ENCODE measurements around the gene ACTL7B. TPM values are rescaled to one million over a fixed set of nuclear protein-coding genes. Genes with fewer than 3 reads are reported as not detected.

The ACTL7B gene
- total RNA-seq, 1 donor from 2014 or later: 0.08 TPM

DNA sequence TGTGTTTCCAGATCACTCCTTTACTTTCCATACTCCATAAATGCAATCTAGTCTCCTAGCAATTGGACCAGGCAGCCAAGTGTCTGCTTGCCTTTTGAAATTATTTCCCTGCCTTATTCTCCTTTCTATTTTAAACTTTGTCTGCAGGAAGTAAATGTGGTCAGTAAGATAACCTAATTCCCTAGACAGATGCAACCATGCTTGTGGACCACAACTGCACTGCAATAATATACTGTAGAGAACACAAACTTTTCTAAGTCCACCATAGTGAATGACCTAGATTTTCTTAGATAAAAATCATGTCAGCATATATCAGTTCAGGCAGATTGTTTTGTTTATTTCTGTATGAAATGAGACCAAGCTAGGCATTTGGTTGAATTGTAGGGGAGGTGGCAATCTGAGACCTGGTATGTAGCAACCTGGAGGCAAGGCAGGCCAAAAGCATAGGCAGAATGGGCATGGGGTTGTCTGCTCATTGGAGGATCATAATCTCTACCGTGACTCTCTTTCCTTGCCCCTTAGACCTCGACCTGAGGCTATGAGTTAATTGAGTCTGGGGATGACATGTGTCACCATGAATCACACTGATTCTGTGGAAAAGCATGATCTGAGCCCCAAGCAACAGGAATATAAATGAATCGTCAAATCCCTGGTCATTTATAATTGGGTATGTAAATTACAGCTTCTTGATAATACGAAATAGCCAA lies 20.7 kb downstream of the ACTL7B start:
- intact Hi-C loops (cut with micrococcal nuclease): no loop called here
- Mint-ChIP-seq H3K4me3 (no peak overlapping the region), H3K36me3 (ENCODE audit: low read depth) (no peaks in the 10 kb centered on the region), H3K4me1 (ENCODE audit: low read depth) (peaks cover 15% of the 10 kb centered on the region), H3K27me3 (ENCODE audit: insufficient read depth) (no peaks in the 10 kb centered on the region), H3K9me3 (no peaks in the 10 kb centered on the region), H3K27ac (no peak overlapping the region)
- no peak for DNase-seq (ENCODE audit: low spot score)

GRCh38 chr9:108832179-108832500 lies 23.6 kb downstream of the ACTL7B start:
- H3K27me3 Mint-ChIP-seq (ENCODE audit: insufficient read depth): no peaks in the 10 kb centered on the region
- DNase-seq (ENCODE audit: low spot score): no peak
- intact Hi-C loops (cut with micrococcal nuclease): no loop called here
- H3K4me1 Mint-ChIP-seq (ENCODE audit: low read depth): peaks cover 15% of the 10 kb centered on the region
- no peak overlapping the region for H3K27ac Mint-ChIP-seq
- no peak overlapping the region for H3K4me3 Mint-ChIP-seq
- no peaks in the 10 kb centered on the region for H3K36me3 Mint-ChIP-seq (ENCODE audit: low read depth)
- no peaks in the 10 kb centered on the region for H3K9me3 Mint-ChIP-seq

- DNase-seq (ENCODE audit: low spot score): no peak
- Mint-ChIP-seq H3K4me1 (ENCODE audit: low read depth) (peaks cover 15% of the 10 kb centered on the region), H3K27ac (no peak overlapping the region), H3K4me3 (no peak overlapping the region), H3K36me3 (ENCODE audit: low read depth) (no peaks in the 10 kb centered on the region), H3K27me3 (ENCODE audit: insufficient read depth) (no peaks in the 10 kb centered on the region), H3K9me3 (no peaks in the 10 kb centered on the region)
- intact Hi-C loops (cut with micrococcal nuclease): no loop called here
Measured at GRCh38 chr9:108831496-108832178, 24.1 kb downstream of the ACTL7B start.

- Mint-ChIP-seq H3K9me3 (no peaks in the 10 kb centered on the region), H3K4me3 (no peak overlapping the region), H3K27ac (no peak overlapping the region), H3K27me3 (ENCODE audit: insufficient read depth) (peaks cover 5% of the 10 kb centered on the region), H3K4me1 (ENCODE audit: low read depth) (peaks cover 12% of the 10 kb centered on the region), H3K36me3 (ENCODE audit: low read depth) (no peaks in the 10 kb centered on the region)
- intact Hi-C loops (cut with micrococcal nuclease): no loop called here
- DNase-seq (ENCODE audit: low spot score): no peak
Measured at GRCh38 chr9:108830272-108830671, 25.5 kb downstream of the ACTL7B start.

- H3K4me3 Mint-ChIP-seq: no peak overlapping the region
- H3K9me3 Mint-ChIP-seq: peaks cover 20% of the 10 kb centered on the region
- no peak for DNase-seq (ENCODE audit: low spot score)
- intact Hi-C loops (cut with micrococcal nuclease): no loop called here
- peaks cover 6% of the 10 kb centered on the region for H3K27me3 Mint-ChIP-seq (ENCODE audit: insufficient read depth)
- H3K4me1 Mint-ChIP-seq (ENCODE audit: low read depth): no peaks in the 10 kb centered on the region
- no peak overlapping the region for H3K27ac Mint-ChIP-seq
- no peaks in the 10 kb centered on the region for H3K36me3 Mint-ChIP-seq (ENCODE audit: low read depth)
Measured at GRCh38 chr9:108823829-108824228, 32.0 kb downstream of the ACTL7B start.

- H3K4me1 Mint-ChIP-seq (ENCODE audit: low read depth): no peaks in the 10 kb centered on the region
- no peak overlapping the region for H3K27ac Mint-ChIP-seq
- intact Hi-C loops (cut with micrococcal nuclease): no loop called here
- H3K27me3 Mint-ChIP-seq (ENCODE audit: insufficient read depth): peaks cover 13% of the 10 kb centered on the region
- no peak overlapping the region for H3K4me3 Mint-ChIP-seq
- no peaks in the 10 kb centered on the region for H3K9me3 Mint-ChIP-seq
- no peak for DNase-seq (ENCODE audit: low spot score)
- H3K36me3 Mint-ChIP-seq (ENCODE audit: low read depth): no peaks in the 10 kb centered on the region
Measured at GRCh38 chr9:108816037-108816436, 39.7 kb downstream of the ACTL7B start.

DNA sequence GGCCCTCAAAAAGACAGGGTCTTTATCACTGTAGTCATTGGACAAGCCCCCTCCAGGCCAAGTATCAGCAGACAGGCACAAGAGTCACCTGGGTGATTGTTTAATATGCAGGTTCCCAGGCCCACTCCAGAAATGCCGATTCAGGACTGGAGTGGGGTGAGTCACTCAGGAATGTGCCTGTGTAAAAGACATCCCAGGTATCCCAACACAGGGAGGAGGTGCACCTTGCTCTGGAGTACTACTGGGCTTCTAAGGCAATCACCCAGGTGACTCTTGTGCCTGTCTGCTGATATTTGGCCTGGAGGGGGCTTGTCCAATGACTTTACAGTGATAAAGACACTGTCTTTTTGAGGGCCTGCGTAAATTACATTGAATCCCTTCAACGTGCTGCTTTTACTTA lies 40.6 kb downstream of the ACTL7B start:
- H3K9me3 Mint-ChIP-seq: no peaks in the 10 kb centered on the region
- no peaks in the 10 kb centered on the region for H3K4me1 Mint-ChIP-seq (ENCODE audit: low read depth)
- no peak for DNase-seq (ENCODE audit: low spot score)
- H3K36me3 Mint-ChIP-seq (ENCODE audit: low read depth): no peaks in the 10 kb centered on the region
- H3K27me3 Mint-ChIP-seq (ENCODE audit: insufficient read depth): peaks cover 12% of the 10 kb centered on the region
- H3K4me3 Mint-ChIP-seq: no peak overlapping the region
- intact Hi-C loops (cut with micrococcal nuclease): no loop called here
- H3K27ac Mint-ChIP-seq: no peak overlapping the region

DNA sequence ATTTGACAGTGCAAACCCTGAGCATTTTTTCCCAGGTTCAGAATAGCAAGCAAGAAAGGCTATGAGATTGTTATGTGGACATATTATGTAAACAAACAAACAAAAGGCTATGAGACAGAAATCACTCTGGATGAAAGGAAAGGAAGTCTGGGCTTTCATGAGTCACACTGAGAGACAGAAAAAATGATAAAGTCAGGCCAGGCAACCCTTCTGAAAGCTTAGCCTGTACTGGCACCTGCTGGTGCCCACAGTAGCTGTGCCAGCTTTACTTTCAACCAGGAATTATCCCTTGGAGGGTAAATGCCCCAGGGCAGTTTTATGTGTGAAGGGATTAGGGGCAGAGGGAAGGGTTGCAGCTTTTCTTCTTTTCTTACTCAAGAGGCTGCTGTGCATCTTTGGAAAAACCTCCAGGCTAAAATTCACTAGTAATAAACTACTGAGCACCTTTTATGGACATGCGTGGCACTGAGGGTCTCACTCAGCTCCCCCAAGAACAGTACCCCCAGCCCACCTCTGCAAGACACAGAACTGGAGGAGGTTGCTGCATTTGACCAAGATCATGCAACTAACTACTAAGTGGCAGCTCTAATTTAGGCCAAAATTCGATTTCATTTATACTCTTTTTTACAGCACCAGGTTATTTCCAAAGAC lies 41.7 kb downstream of the ACTL7B start:
- intact Hi-C loops (cut with micrococcal nuclease): no loop called here
- Mint-ChIP-seq H3K4me1 (ENCODE audit: low read depth) (no peaks in the 10 kb centered on the region), H3K27ac (no peak overlapping the region), H3K9me3 (no peaks in the 10 kb centered on the region), H3K27me3 (ENCODE audit: insufficient read depth) (peaks cover 12% of the 10 kb centered on the region), H3K36me3 (ENCODE audit: low read depth) (no peaks in the 10 kb centered on the region), H3K4me3 (no peak overlapping the region)
- no peak for DNase-seq (ENCODE audit: low spot score)

DNA sequence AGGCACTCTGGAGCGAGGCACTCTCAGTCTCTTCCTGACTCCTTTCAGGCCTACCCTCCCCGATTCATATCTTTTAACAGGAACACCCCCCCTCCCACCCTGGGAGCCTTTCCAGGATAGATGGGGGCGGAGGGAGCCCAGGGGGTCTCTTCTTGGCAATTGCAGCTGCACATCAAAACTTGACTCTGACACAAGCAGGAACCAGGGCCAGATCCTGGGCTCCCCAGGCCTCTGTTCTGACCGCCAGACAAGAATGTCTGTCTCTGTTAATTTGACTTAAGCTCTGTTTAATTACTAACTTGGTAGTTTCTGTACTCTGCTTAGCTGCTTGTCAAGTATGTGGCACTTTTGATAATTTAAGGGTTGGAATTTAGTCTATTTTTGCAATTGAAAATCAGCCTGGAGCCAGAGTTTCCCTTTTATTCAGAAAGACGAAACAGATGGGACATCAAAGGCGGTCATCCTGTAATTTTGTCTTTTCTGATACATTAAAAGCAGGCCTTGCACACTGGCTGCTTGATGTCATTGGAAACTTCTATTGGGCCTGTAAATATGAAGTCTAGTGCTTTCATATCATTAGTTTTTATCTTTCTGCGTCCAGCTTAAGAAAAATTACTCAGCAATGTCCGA lies 43.3 kb downstream of the ACTL7B start:
- intact Hi-C loops (cut with micrococcal nuclease): no loop called here
- H3K4me1 Mint-ChIP-seq (ENCODE audit: low read depth): no peaks in the 10 kb centered on the region

GRCh38 chr9:108811944-108812343 lies 43.8 kb downstream of the ACTL7B start:
- no peak for DNase-seq (ENCODE audit: low spot score)
- Mint-ChIP-seq H3K27me3 (ENCODE audit: insufficient read depth) (peaks cover 5% of the 10 kb centered on the region), H3K36me3 (ENCODE audit: low read depth) (no peaks in the 10 kb centered on the region), H3K4me3 (no peak overlapping the region), H3K4me1 (ENCODE audit: low read depth) (no peaks in the 10 kb centered on the region), H3K27ac (no peak overlapping the region), H3K9me3 (no peaks in the 10 kb centered on the region)
- intact Hi-C loops (cut with micrococcal nuclease): no loop called here

More for the DNA sequence above, 43.3 kb downstream of the ACTL7B start:
- no peak overlapping the region for H3K4me3 Mint-ChIP-seq
- no peaks in the 10 kb centered on the region for H3K36me3 Mint-ChIP-seq (ENCODE audit: low read depth)
- H3K27ac Mint-ChIP-seq: no peak overlapping the region
- no peak for DNase-seq (ENCODE audit: low spot score)
- no peaks in the 10 kb centered on the region for H3K9me3 Mint-ChIP-seq
- H3K27me3 Mint-ChIP-seq (ENCODE audit: insufficient read depth): peaks cover 7% of the 10 kb centered on the region

DNA sequence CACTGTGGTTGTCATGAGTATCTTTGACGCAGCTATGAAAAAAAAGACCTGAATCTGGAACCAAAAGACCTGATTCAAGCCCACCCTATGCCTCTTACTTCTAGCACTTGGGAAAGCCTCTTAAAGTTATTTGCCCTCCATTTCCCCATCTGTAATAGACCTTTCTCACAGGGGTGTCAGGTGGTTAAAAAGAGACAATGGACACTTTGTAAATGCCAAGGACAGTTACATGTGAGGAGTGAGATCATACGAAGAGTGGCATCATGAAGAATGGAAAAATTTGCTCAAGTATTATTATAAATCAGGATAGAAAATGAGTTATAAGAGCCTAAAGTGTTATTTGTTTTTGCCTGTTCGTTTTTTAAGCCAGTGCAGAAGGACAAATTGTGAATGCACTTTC lies 46.5 kb downstream of the ACTL7B start:
- no peak overlapping the region for H3K27ac Mint-ChIP-seq
- intact Hi-C loops (cut with micrococcal nuclease): no loop called here
- no peaks in the 10 kb centered on the region for H3K9me3 Mint-ChIP-seq
- H3K4me1 Mint-ChIP-seq (ENCODE audit: low read depth): no peaks in the 10 kb centered on the region
- H3K36me3 Mint-ChIP-seq (ENCODE audit: low read depth): no peaks in the 10 kb centered on the region
- no peak for DNase-seq (ENCODE audit: low spot score)
- peaks cover 2% of the 10 kb centered on the region for H3K27me3 Mint-ChIP-seq (ENCODE audit: insufficient read depth)
- H3K4me3 Mint-ChIP-seq: no peak overlapping the region

Measured in activated T-helper 1 cell treated with anti-CD3 and anti-CD28 coated beads, Interleukin-12 subunit alpha, Interleukin-12 subunit beta, Interleukin-2, Interleukin-4 antibody, amounts not matched to agents 30 ng/mL and 10 ng/mL and 1 ng/mL, durations not matched to agents 14 hours and 24 hours and 36 hours (primary cell).